ENCODE results near the gene RPS26.

RPS26 gene

DNA sequence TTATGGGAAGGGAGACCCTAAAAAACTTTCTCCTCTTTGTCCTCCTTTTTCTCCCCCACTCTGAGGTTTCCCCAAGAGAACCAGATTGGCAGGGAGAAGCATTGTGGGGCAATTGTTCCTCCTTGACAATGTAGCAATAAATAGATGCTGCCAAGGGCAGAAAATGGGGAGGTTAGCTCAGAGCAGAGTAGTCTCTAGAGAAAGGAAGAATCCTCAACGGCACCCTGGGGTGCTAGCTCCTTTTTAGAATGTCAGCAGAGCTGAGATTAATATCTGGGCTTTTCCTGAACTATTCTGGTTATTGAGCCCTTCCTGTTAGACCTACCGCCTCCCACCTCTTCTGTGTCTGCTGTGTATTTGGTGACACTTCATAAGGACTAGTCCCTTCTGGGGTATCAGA, 4.6 kb upstream of the RPS26 start:
- TF ChIP-seq, protein P1, sequence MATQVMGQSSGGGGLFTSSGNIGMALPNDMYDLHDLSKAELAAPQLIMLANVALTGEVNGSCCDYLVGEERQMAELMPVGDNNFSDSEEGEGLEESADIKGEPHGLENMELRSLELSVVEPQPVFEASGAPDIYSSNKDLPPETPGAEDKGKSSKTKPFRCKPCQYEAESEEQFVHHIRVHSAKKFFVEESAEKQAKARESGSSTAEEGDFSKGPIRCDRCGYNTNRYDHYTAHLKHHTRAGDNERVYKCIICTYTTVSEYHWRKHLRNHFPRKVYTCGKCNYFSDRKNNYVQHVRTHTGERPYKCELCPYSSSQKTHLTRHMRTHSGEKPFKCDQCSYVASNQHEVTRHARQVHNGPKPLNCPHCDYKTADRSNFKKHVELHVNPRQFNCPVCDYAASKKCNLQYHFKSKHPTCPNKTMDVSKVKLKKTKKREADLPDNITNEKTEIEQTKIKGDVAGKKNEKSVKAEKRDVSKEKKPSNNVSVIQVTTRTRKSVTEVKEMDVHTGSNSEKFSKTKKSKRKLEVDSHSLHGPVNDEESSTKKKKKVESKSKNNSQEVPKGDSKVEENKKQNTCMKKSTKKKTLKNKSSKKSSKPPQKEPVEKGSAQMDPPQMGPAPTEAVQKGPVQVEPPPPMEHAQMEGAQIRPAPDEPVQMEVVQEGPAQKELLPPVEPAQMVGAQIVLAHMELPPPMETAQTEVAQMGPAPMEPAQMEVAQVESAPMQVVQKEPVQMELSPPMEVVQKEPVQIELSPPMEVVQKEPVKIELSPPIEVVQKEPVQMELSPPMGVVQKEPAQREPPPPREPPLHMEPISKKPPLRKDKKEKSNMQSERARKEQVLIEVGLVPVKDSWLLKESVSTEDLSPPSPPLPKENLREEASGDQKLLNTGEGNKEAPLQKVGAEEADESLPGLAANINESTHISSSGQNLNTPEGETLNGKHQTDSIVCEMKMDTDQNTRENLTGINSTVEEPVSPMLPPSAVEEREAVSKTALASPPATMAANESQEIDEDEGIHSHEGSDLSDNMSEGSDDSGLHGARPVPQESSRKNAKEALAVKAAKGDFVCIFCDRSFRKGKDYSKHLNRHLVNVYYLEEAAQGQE (IDR thresholded peaks at IDR 0.05; ENCODE audit: insufficient read depth in 1 of 2, low read depth in 2 of 2, low read length in 2 of 2): no peak
- TF ChIP-seq TAF1 (IDR thresholded peaks at IDR 0.05; ENCODE audit: borderline replicate concordance, insufficient read depth, low read length) (no peak), SIN3A (IDR thresholded peaks at IDR 0.05; ENCODE audit: borderline replicate concordance, insufficient read depth, low read length) (no peak), POLR2AphosphoS5 (IDR thresholded peaks at IDR 0.05; ENCODE audit: low read depth, low read length) (no peak), FOXP2 (optimal IDR thresholded peaks at IDR 0.05; ENCODE audit: borderline replicate concordance, extremely low read depth, extremely low read length, insufficient read depth) (no peak)

DNA sequence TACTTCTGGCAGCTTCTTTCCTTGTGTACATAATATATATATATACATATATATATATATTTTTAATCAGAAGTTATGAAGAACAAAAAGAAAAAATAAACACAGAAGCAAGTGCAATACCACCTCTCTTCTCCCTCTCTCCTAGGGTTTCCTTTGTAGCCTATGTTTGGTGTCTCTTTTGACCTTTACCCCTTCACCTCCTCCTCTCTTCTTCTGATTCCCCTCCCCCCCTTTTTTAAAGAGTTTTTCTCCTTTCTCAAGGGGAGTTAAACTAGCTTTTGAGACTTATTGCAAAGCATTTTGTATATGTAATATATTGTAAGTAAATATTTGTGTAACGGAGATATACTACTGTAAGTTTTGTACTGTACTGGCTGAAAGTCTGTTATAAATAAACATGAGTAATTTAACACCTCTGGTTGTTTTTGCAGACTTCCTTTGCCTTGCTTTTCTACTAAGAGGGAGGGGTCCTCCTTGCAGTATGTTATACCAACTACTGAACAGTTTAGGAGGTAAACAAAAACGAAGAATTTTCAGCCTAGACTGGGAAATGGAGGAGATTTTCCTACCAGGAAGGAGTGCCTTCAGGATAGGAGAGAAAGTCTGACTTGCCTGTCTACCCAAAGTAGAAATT, 3.6 kb upstream of the RPS26 start:
- TF ChIP-seq TAF1 (IDR thresholded peaks at IDR 0.05; ENCODE audit: borderline replicate concordance, insufficient read depth, low read length): no peak
- TF ChIP-seq FOXP2 (optimal IDR thresholded peaks at IDR 0.05; ENCODE audit: borderline replicate concordance, extremely low read depth, extremely low read length, insufficient read depth): no peak
- no peak for TF ChIP-seq POLR2AphosphoS5 (IDR thresholded peaks at IDR 0.05; ENCODE audit: low read depth, low read length)
- TF ChIP-seq SIN3A (IDR thresholded peaks at IDR 0.05; ENCODE audit: borderline replicate concordance, insufficient read depth, low read length): no peak
- TF ChIP-seq, protein P1 (IDR thresholded peaks at IDR 0.05; ENCODE audit: insufficient read depth in 1 of 2, low read depth in 2 of 2, low read length in 2 of 2): no peak

DNA sequence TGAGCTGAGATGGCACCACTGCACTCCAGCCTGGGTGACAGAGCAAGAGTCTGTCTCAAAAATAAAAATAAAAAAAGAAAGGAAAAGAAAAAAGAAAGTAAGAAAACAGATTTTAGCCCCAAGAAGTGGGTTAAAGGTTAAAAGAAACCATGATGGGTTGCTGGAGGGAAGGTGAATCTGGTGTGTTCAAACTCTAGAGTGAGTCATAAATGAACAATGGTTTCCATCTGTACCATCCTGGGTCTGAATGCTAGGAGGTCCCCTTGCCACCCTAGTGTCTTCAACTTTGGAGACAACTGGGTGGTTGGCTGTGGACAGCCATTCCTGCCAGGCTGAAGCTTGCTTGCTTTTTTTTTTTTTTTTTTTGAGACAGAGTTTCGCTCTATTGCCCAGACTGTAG, 1.6 kb upstream of the RPS26 start:
- TF ChIP-seq TAF1 (IDR thresholded peaks at IDR 0.05; ENCODE audit: borderline replicate concordance, insufficient read depth, low read length) (no peak), FOXP2 (optimal IDR thresholded peaks at IDR 0.05; ENCODE audit: borderline replicate concordance, extremely low read depth, extremely low read length, insufficient read depth) (no peak), SIN3A (IDR thresholded peaks at IDR 0.05; ENCODE audit: borderline replicate concordance, insufficient read depth, low read length) (no peak), POLR2AphosphoS5 (IDR thresholded peaks at IDR 0.05; ENCODE audit: low read depth, low read length) (no peak)

DNA sequence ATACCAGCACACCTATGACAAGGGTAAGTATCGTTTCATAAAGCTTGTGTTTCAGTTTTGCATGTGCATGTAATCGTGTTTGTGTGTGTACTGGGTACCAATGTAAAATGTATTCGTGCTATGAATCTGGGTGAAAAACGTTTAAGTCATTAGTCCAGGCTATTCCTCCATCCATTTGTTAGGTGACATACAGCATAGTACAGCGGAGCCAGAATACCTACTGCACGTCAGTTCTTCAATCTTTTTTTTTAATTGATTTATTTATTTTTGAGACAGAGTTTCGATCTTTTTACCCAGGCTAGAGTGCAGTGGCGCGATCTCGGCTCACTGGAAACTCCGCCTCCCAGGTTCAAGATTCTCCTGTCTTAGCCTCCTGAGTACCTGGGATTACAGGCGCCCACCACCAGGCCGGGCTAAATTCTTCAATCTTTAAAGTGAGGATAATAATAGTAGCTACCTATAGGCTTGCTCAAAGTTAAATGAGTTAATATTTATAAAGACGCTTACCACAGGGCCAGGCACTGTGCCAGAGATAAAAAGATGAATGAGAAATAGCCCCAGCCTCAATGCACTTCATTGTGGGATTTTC, 661 bp upstream of the RPS26 start:
- TF ChIP-seq SIN3A (IDR thresholded peaks at IDR 0.05; ENCODE audit: borderline replicate concordance, insufficient read depth, low read length) (no peak), TAF1 (IDR thresholded peaks at IDR 0.05; ENCODE audit: borderline replicate concordance, insufficient read depth, low read length) (no peak), POLR2AphosphoS5 (IDR thresholded peaks at IDR 0.05; ENCODE audit: low read depth, low read length) (no peak)

DNA sequence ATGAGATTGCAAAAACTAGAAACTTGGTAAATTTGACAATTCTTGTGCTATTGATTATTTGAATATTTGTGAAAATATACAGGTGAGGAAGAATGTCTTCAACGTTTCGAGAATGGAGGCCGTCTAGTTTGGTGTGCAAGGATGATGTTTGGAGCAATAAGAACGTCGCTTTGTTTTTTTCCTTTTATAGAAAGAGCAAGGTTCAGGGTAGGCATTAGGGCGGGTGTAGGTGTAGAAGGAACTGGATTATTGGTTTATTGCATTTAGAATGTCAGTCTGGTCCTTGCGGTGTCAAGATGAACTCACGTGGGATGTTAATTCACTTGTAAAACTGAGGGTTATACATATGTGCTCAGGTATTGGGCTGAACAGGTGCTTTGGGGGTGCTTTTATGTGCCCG, 1.1 kb downstream of the RPS26 start:
- TF ChIP-seq FOXP2 (optimal IDR thresholded peaks at IDR 0.05; ENCODE audit: borderline replicate concordance, extremely low read depth, extremely low read length, insufficient read depth) (no peak), TAF1 (IDR thresholded peaks at IDR 0.05; ENCODE audit: borderline replicate concordance, insufficient read depth, low read length) (no peak)
- TF ChIP-seq, protein P1 (IDR thresholded peaks at IDR 0.05; ENCODE audit: insufficient read depth in 1 of 2, low read depth in 2 of 2, low read length in 2 of 2): no peak

DNA sequence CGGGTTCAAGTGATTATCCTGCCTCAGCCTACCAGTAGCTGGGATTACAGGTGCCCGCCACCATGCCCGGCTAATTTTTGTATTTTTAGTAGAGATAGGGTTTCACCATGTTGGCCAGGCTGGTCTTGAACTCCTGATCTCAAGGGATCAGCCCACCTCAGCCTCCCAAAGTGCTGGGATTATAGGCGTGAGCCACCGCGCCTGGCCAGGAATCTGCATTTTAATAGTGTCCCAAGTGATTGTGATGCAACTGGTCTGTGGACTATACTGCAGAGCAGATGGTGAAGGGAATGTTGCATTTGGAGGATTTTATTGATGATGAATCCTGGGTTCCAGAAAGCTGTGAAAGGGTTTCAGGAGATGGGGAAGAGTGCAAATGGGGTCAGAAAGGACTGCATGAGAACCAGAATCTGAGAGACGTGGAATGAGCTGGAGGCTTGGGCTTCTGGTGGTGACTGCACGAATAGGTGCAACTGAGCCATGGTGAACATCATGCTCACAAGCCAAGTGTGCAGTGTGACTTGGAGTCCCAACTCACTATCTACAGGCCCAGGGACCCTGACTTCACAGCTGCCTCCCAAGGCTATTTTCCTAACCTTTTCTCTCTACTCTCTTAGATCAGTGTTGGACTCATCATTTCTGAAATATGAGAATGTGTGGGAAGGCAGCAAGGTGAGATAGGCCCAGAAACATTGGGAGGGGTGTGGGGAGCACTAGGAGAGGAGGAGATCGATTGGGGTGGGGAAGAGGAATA, 4.5 kb downstream of the RPS26 start:
- TF ChIP-seq POLR2AphosphoS5 (IDR thresholded peaks at IDR 0.05; ENCODE audit: low read depth, low read length) (peak; percentile 65), TAF1 (IDR thresholded peaks at IDR 0.05; ENCODE audit: borderline replicate concordance, insufficient read depth, low read length) (no peak)
- TF ChIP-seq, protein P1 (IDR thresholded peaks at IDR 0.05; ENCODE audit: insufficient read depth in 1 of 2, low read depth in 2 of 2, low read length in 2 of 2): no peak

All from PFSK-1 (cell line).